HG02623 (cell line): Measurements from ENCODE around the gene CD180.

ENCODE experiments used
- ATAC-seq: cut with Tn5 transposase; IDR thresholded peaks from one replicate; pipeline ENCODE4 v1.9.1; 2021; ENCODE audit warnings: moderate library complexity; ENCODE audit not compliant: unreplicated experiment

CD180 gene

GRCh38 chr5:67163863-67164595 lies 32.6 kb downstream of the CD180 start:
- ATAC-seq = no peak

GRCh38 chr5:67163231-67163756 lies 33.3 kb downstream of the CD180 start:
- ATAC-seq = no peak

- ATAC-seq = no peak
These were observed 34.8 kb downstream of the CD180 start for GRCh38 chr5:67161767-67162166.

GRCh38 chr5:67160985-67161384 lies 35.6 kb downstream of the CD180 start:
- ATAC-seq = no peak

- no peak for ATAC-seq
These were observed 36.3 kb downstream of the CD180 start for GRCh38 chr5:67160272-67160671.

GRCh38 chr5:67156976-67157583 lies 39.5 kb downstream of the CD180 start:
- ATAC-seq = peak; percentile 63

GRCh38 chr5:67154556-67155206 lies 41.9 kb downstream of the CD180 start:
- ATAC-seq = no peak

- no peak for ATAC-seq
These were observed 43.3 kb downstream of the CD180 start for GRCh38 chr5:67153292-67153691.

- no peak for ATAC-seq
These were observed 44.2 kb downstream of the CD180 start for GRCh38 chr5:67152400-67152799.

- no peak for ATAC-seq
These were observed 46.6 kb downstream of the CD180 start for GRCh38 chr5:67149951-67150523.

GRCh38 chr5:67149057-67149950 lies 47.3 kb downstream of the CD180 start:
- ATAC-seq = no peak

GRCh38 chr5:67147760-67148159 lies 48.8 kb downstream of the CD180 start:
- ATAC-seq = no peak

- no peak for ATAC-seq
These were observed 49.6 kb downstream of the CD180 start for GRCh38 chr5:67146981-67147380.

GRCh38 chr5:67146574-67146973 lies 50.0 kb downstream of the CD180 start:
- ATAC-seq = no peak

- no peak for ATAC-seq
These were observed 52.4 kb downstream of the CD180 start for GRCh38 chr5:67144183-67144639.

- ATAC-seq = no peak
These were observed 53.0 kb downstream of the CD180 start for GRCh38 chr5:67143549-67143948.

- ATAC-seq = no peak
These were observed 53.8 kb downstream of the CD180 start for GRCh38 chr5:67142816-67143215.

- ATAC-seq = no peak
These were observed 55.0 kb downstream of the CD180 start for GRCh38 chr5:67141644-67142043.

- no peak for ATAC-seq
These were observed 56.2 kb downstream of the CD180 start for GRCh38 chr5:67140413-67140812.

GRCh38 chr5:67139030-67139429 lies 57.6 kb downstream of the CD180 start:
- ATAC-seq = no peak
